Mesothelial cell of epicardium (in vitro differentiated cells): ENCODE results near the gene CD46. TPM values are rescaled to one million over a fixed set of nuclear protein-coding genes. Genes with fewer than 3 reads are reported as not detected.
"Not testable (repeated sequence)": the region's sequence is repeated elsewhere in the genome, so short reads cannot be mapped to it uniquely, and the experiment has no call there.

Experiments used
- DNase-seq, 2 experiments: peaks; one replicate each; pipeline ENCODE4 v3.0.0; 2021; ENCODE audit warnings: low spot score in 2 of 2; ENCODE audit not compliant: unreplicated experiment in 2 of 2
- H3K27ac Mint-ChIP-seq: 2 replicates; pipeline ENCODE4 v1.8.0; 2021; ENCODE audit warnings: mixed read lengths
- H3K27me3 Mint-ChIP-seq: 2 replicates; pipeline ENCODE4 v1.8.0; 2021; ENCODE audit warnings: low read depth, mixed read lengths
- H3K36me3 Mint-ChIP-seq: 2 replicates; pipeline ENCODE4 v1.8.0; 2021; ENCODE audit warnings: mixed read lengths
- H3K4me1 Mint-ChIP-seq: 2 replicates; pipeline ENCODE4 v1.8.0; 2021; ENCODE audit warnings: mixed read lengths
- H3K4me3 Mint-ChIP-seq: 2 replicates; pipeline ENCODE4 v1.8.0; 2021; ENCODE audit warnings: mild to moderate bottlenecking, moderate library complexity, mixed read lengths
- H3K9me3 Mint-ChIP-seq: 2 replicates; pipeline ENCODE4 v1.8.0; 2021; ENCODE audit warnings: mixed read lengths
- total RNA-seq: library from RNA; stranded (reverse); gene quantifications from 3 replicates; pipeline ENCODE4 v1.2.1, GENCODE V29; 2021
- TF ChIP-seq, protein P1 (sequence below): fragments of 200-600 bp; sonication (generic); IDR thresholded peaks from one replicate; pipeline ENCODE4 v1.5.0; 2021; ENCODE audit warnings: antibody characterized with exemption; ENCODE audit not compliant: unreplicated experiment

The CD46 gene
- total RNA-seq, 1 donor from 2014 or later = 223 TPM

DNA sequence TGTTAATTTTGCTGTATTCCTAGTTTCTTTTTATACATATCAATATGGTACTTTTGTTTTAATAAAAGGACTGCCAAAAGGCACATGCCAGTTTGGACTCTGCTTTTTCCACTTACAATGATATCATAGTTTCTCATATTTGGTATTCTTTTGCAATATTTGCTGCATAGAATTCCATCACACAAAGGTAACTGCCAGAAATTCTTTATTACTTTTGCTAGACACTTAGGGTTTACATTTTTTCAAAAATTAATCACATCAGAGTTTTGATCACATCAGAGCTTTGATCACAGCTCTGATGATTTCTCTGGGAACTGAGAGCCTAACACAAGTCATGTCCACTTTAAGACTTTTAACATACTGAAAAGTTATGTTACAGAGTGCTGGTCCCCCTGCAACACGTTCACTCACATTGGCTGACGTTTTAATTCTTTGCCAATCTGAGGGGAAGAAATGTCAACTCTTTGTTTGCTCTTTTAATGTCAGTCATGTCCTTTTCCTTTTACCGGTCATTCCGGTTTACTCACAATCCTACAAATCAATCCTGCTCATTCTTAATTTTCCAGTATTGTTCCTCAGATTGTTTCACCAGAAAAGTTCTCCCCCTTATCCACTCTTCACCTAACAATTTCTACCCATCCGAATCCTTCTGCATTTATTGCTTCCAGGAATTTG, 1.1 kb upstream of the CD46 start:
- no peak for DNase-seq
- H3K4me1 Mint-ChIP-seq = peaks cover 57% of the 10 kb centered on the region
- TF ChIP-seq, protein P1, sequence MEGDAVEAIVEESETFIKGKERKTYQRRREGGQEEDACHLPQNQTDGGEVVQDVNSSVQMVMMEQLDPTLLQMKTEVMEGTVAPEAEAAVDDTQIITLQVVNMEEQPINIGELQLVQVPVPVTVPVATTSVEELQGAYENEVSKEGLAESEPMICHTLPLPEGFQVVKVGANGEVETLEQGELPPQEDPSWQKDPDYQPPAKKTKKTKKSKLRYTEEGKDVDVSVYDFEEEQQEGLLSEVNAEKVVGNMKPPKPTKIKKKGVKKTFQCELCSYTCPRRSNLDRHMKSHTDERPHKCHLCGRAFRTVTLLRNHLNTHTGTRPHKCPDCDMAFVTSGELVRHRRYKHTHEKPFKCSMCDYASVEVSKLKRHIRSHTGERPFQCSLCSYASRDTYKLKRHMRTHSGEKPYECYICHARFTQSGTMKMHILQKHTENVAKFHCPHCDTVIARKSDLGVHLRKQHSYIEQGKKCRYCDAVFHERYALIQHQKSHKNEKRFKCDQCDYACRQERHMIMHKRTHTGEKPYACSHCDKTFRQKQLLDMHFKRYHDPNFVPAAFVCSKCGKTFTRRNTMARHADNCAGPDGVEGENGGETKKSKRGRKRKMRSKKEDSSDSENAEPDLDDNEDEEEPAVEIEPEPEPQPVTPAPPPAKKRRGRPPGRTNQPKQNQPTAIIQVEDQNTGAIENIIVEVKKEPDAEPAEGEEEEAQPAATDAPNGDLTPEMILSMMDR = no peak

DNA sequence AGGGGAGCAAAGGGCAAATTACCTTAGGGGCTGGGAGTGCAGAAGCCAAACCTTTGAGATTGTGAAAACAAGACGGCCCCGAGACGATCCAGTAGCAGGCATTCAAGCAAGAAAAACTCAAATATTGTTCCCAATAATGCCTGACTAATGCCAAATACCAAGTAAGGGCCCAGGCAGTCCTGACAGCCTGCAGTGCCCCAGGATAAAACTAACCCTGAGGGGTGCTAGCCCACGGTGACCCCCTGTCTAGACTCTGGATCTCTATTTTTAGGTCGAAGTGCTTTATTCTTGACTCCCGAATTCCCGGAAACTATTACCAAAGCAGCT, 428 bp upstream of the CD46 start:
- H3K27me3 Mint-ChIP-seq, DNase-seq, H3K9me3 Mint-ChIP-seq, H3K36me3 Mint-ChIP-seq: not testable (repeated sequence)
- H3K27ac Mint-ChIP-seq = peak overlapping the region; percentile 99
- peaks cover 62% of the 10 kb centered on the region for H3K4me1 Mint-ChIP-seq
- peak overlapping the region; percentile 100 for H3K4me3 Mint-ChIP-seq

More for the DNA sequence above, 1.1 kb upstream of the CD46 start:
- Mint-ChIP-seq H3K4me3 (peak overlapping the region; percentile 100), H3K27me3 (no peaks in the 10 kb centered on the region), H3K9me3 (no peaks in the 10 kb centered on the region), H3K27ac (peak overlapping the region; percentile 99), H3K36me3 (no peaks in the 10 kb centered on the region)

DNA sequence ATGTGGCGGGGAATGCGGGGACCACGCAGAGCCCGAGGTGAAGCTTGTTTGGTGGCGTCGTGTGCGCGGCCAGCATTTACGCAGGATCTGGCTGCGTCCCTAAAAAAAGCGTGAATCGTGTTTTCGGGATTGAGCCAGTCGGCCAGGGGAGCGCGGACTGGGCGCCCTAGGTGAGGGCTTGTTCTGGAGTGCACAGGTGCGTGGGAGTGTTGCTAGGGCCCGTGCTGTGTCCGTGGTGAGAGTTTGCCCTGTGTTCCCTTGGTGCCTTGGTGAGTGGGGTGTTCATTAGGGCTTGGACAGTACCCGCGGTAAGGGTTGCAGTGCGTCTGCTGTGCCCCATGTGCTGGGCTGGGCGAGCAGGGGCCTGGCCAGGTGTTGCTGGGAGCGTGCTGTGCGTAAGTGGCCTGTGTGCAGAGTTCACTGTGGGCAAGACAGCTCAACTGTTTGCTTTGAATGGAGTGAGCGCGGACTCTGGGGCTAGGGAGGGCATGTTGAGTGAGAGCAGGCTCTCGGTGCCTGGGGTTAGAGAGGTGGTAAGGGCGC, 673 bp downstream of the CD46 start:
- H3K4me3 Mint-ChIP-seq = peak overlapping the region; percentile 100
- DNase-seq = peak in 1 of 2 experiments; percentile 47
- no peaks in the 10 kb centered on the region for H3K36me3 Mint-ChIP-seq
- TF ChIP-seq, protein P1 = no peak
- peaks cover 67% of the 10 kb centered on the region for H3K4me1 Mint-ChIP-seq
- peak overlapping the region; percentile 99 for H3K27ac Mint-ChIP-seq
- H3K27me3 Mint-ChIP-seq = no peaks in the 10 kb centered on the region
- H3K9me3 Mint-ChIP-seq = no peaks in the 10 kb centered on the region

DNA sequence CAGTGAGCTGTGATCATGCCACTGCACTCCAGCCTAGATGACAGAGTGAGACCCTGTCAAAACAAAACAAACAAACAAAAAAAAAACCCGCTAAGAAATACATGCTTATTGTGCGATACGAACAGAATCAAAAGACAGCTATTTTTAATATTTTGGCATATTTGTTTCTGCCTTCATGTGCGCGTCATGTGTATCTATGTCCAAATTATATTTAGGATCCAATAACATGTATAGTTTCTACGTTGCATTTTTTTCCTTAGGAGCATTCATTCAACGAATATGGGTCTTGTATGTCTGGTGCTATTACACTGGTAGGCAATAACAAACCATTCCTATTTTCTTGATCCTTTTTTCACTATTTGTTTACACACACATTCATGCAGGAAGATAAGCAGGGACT, 1.8 kb downstream of the CD46 start:
- H3K36me3 Mint-ChIP-seq = peaks cover 5% of the 10 kb centered on the region
- no peak for DNase-seq
- H3K27ac Mint-ChIP-seq = peak overlapping the region; percentile 57
- peaks cover 63% of the 10 kb centered on the region for H3K4me1 Mint-ChIP-seq
- peak overlapping the region; percentile 100 for H3K4me3 Mint-ChIP-seq
- H3K27me3 Mint-ChIP-seq = no peaks in the 10 kb centered on the region
- no peaks in the 10 kb centered on the region for H3K9me3 Mint-ChIP-seq
- TF ChIP-seq, protein P1 = no peak

DNA sequence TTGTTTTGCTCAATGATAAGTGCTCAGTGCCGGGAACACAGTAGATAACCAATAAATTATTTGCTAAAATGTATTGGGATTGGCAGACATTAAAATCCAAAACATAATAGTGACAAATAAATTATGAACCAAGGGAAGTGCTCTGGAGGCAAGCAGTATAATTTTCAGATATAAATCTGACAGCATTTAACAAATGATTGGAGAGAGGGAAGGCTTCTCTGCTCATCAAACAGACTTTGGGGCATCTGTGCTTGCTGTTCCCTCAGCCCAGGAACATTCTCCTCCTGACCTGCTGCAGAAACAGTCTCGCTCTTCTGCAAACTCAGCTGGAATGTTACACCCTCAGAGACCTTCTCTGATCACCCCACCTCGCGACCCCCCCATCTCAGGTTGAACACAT, 2.2 kb downstream of the CD46 start:
- no peaks in the 10 kb centered on the region for H3K27me3 Mint-ChIP-seq
- H3K4me1 Mint-ChIP-seq = peaks cover 59% of the 10 kb centered on the region
- H3K4me3 Mint-ChIP-seq = peak overlapping the region; percentile 100
- peak overlapping the region; percentile 57 for H3K27ac Mint-ChIP-seq
- DNase-seq = no peak
- H3K9me3 Mint-ChIP-seq = no peaks in the 10 kb centered on the region
- TF ChIP-seq, protein P1 = no peak
- peaks cover 6% of the 10 kb centered on the region for H3K36me3 Mint-ChIP-seq

DNA sequence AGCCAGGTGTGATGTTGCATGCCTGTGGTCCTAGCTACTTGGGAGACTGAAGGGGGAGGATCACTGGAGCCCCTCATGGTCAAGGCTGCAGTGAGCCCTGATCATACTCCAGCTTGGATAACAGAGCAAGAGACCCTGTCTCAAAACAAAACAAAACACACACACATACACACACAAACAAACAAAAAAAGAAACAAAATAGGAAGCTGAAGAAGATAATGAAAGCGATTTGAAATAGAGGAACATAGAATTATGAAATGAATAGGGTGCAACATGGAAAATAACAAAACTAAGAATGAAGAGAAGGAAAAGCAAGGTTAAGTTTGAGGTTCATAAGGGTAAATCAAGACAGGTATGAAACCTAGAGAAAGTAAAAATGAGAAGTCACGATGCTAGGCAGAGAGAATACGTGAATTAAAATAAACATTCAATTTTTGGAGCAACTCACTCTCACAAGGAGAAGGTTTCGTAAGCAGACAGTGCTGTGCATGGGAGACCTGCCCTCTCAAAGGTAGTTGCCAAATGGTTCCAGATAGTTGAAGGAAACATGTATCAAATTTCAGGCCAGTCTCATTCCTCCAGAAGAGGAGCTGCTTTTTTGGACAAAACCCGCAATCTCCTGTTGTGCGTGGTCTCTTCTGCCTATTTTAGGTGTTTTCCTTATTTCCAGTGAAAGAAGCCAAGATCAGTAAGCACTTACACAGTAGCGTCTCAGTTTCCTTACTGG, 3.3 kb downstream of the CD46 start:
- Mint-ChIP-seq H3K4me3 (no peak overlapping the region), H3K27me3 (no peaks in the 10 kb centered on the region), H3K36me3 (peaks cover 14% of the 10 kb centered on the region), H3K9me3 (no peaks in the 10 kb centered on the region), H3K4me1 (peaks cover 52% of the 10 kb centered on the region), H3K27ac (peak overlapping the region; percentile 18)
- TF ChIP-seq, protein P1 = no peak
- no peak for DNase-seq
